Measurements from ENCODE around the gene FCAMR.

FCAMR gene

GRCh38 chr1:207000651-207001291 lies 30.5 kb upstream of the FCAMR start:
- DNase-seq (ENCODE audit: low read depth), result no peak
- no peak overlapping the region for H3K4me3 ChIP-seq (ENCODE audit: low read depth, low read length)
- TF ChIP-seq CTCF (IDR thresholded peaks at IDR 0.05; ENCODE audit: low read depth, low read length, missing control alignments), result no peak

GRCh38 chr1:206998816-206999215 lies 28.6 kb upstream of the FCAMR start:
- TF ChIP-seq CTCF (IDR thresholded peaks at IDR 0.05; ENCODE audit: low read depth, low read length, missing control alignments), result no peak
- DNase-seq (ENCODE audit: low read depth), result no peak
- H3K4me3 ChIP-seq (ENCODE audit: low read depth, low read length), result no peak overlapping the region

GRCh38 chr1:206992790-206993189 lies 22.5 kb upstream of the FCAMR start:
- no peak for DNase-seq (ENCODE audit: low read depth)
- no peak for TF ChIP-seq CTCF (IDR thresholded peaks at IDR 0.05; ENCODE audit: low read depth, low read length, missing control alignments)
- H3K4me3 ChIP-seq (ENCODE audit: low read depth, low read length), result no peak overlapping the region

GRCh38 chr1:206987873-206988272 lies 17.6 kb upstream of the FCAMR start:
- no peak for TF ChIP-seq CTCF (IDR thresholded peaks at IDR 0.05; ENCODE audit: low read depth, low read length, missing control alignments)
- DNase-seq (ENCODE audit: low read depth), result no peak
- H3K4me3 ChIP-seq (ENCODE audit: low read depth, low read length), result no peak overlapping the region

- no peak for TF ChIP-seq CTCF (IDR thresholded peaks at IDR 0.05; ENCODE audit: low read depth, low read length, missing control alignments)
- no peak overlapping the region for H3K4me3 ChIP-seq (ENCODE audit: low read depth, low read length)
- DNase-seq (ENCODE audit: low read depth), result no peak
Observed at GRCh38 chr1:206986885-206987284, 16.6 kb upstream of the FCAMR start.

GRCh38 chr1:206986402-206986801 lies 16.1 kb upstream of the FCAMR start:
- no peak overlapping the region for H3K4me3 ChIP-seq (ENCODE audit: low read depth, low read length)
- no peak for TF ChIP-seq CTCF (IDR thresholded peaks at IDR 0.05; ENCODE audit: low read depth, low read length, missing control alignments)
- no peak for DNase-seq (ENCODE audit: low read depth)

GRCh38 chr1:206985162-206985749 lies 15.0 kb upstream of the FCAMR start:
- TF ChIP-seq CTCF (IDR thresholded peaks at IDR 0.05; ENCODE audit: low read depth, low read length, missing control alignments), result no peak
- no peak overlapping the region for H3K4me3 ChIP-seq (ENCODE audit: low read depth, low read length)
- DNase-seq (ENCODE audit: low read depth), result no peak
